ENCODE measurements around the gene SERPINB1.

SERPINB1 gene

GRCh38 chr6:2793534-2794151 lies 48.0 kb downstream of the SERPINB1 start:
- DNase-seq (ENCODE audit: low spot score): no peak

- no peak for DNase-seq (ENCODE audit: low spot score)
These were observed 49.1 kb downstream of the SERPINB1 start for GRCh38 chr6:2792330-2793110.

- no peak for DNase-seq (ENCODE audit: low spot score)
These were observed 50.2 kb downstream of the SERPINB1 start for GRCh38 chr6:2791450-2791974.

GRCh38 chr6:2790588-2791449 lies 50.8 kb downstream of the SERPINB1 start:
- peak; percentile 75 for DNase-seq (ENCODE audit: low spot score)

GRCh38 chr6:2786269-2786668 lies 55.4 kb downstream of the SERPINB1 start:
- DNase-seq (ENCODE audit: low spot score): no peak

GRCh38 chr6:2784930-2785329 lies 56.7 kb downstream of the SERPINB1 start:
- no peak for DNase-seq (ENCODE audit: low spot score)

GRCh38 chr6:2784061-2784460 lies 57.6 kb downstream of the SERPINB1 start:
- DNase-seq (ENCODE audit: low spot score): no peak

GRCh38 chr6:2783188-2783963 lies 58.3 kb downstream of the SERPINB1 start:
- DNase-seq (ENCODE audit: low spot score): peak; percentile 20

GRCh38 chr6:2782825-2783187 lies 58.9 kb downstream of the SERPINB1 start:
- no peak for DNase-seq (ENCODE audit: low spot score)

- no peak for DNase-seq (ENCODE audit: low spot score)
These were observed 59.3 kb downstream of the SERPINB1 start for GRCh38 chr6:2782356-2782708.
